HCT116 (cell line): ENCODE data around the gene C3orf22. TPM values are rescaled to one million over a fixed set of nuclear protein-coding genes. Genes with fewer than 3 reads are reported as not detected.

Experiments used
- ATAC-seq: fragments of 200-7000 bp; cut with Tn5 transposase; 2 replicates; pipeline ENCODE4 v1.9.1; 2020; ENCODE audit warnings: mild to moderate bottlenecking, moderate library complexity
- BruUV-seq: library from RNA; stranded (reverse); fragments of 400-500 nt; replicated peaks from 2 replicates; lab custom pipeline; 2021; lab: Mats Ljungman, UMichigan
- CTCF ChIA-PET: fragments of 300-600 bp; sonication (Branson Sonifier 250); formaldehyde crosslinking; loops from one replicate; lab custom pipeline; 2021; ENCODE audit warnings: antibody characterized with exemption; lab: Charles Lee
- POLR2A ChIA-PET: fragments of 300-600, 350-600 bp; sonication (Branson Sonifier 250); formaldehyde crosslinking; loops from one replicate; lab custom pipeline; 2021; ENCODE audit warnings: antibody characterized with exemption; lab: Charles Lee
- RAD21 ChIA-PET, 2 experiments: fragments of 300-600 bp; sonication (Branson Sonifier 250); formaldehyde crosslinking; loops; one replicate each; lab custom pipeline; 2023; ENCODE audit warnings: low total read pairs in 2 of 2; ENCODE audit not compliant: uncharacterized antibody in 2 of 2, unreplicated experiment in 2 of 2, low non-redundant PET in 1 of 2; lab: Charles Lee
- DNase-seq: peaks from one replicate; pipeline ENCODE4 v3.0.0-alpha.2; 2010; ENCODE audit warnings: low read depth, low spot score
- H2AFZ ChIP-seq: fragments of 200-600 bp; shearing (Covaris generic), sonication (generic); 2 replicates; pipeline ENCODE4 v1.6.1; 2017; ENCODE audit warnings: low read depth, mixed run types, mixed read lengths, antibody characterized with exemption, low read length; ENCODE audit not compliant: poor library complexity, severe bottlenecking
- H3K27ac ChIP-seq: 2 replicates; pipeline ENCODE4 v1.5.1; 2012; ENCODE audit warnings: low read depth, low read length
- H3K27me3 ChIP-seq: fragments of 200-600 bp; sonication (generic); 2 replicates; pipeline ENCODE4 v1.6.1; 2016; ENCODE audit warnings: mixed run types, low read length, mixed read lengths; ENCODE audit not compliant: insufficient read depth
- H3K36me3 ChIP-seq, 2 experiments: fragments of 200-500 bp in 1 of 2; fragments of 200-600 bp in 1 of 2; sonication (Bioruptor generic) in 1 of 2; sonication (generic) in 1 of 2; 2 replicates each; pipeline versions ENCODE4 v1.5.1 to v1.6.1; 2014 to 2016; ENCODE audit warnings: low read length in 2 of 2, inconsistent platforms in 1 of 2, mixed read lengths in 1 of 2, mixed run types in 1 of 2; ENCODE audit not compliant: insufficient read depth in 2 of 2, control insufficient read depth in 1 of 2
- H3K4me1 ChIP-seq, 2 experiments: fragments of 200-600 bp in 1 of 2; sonication (generic) in 1 of 2; 2 replicates each; pipeline versions ENCODE4 v1.5.1 to v1.6.1; 2012 to 2017; ENCODE audit warnings: low read length in 2 of 2, inconsistent platforms in 1 of 2, mild to moderate bottlenecking in 1 of 2, mixed read lengths in 1 of 2, mixed run types in 1 of 2, moderate library complexity in 1 of 2; ENCODE audit not compliant: insufficient read depth in 2 of 2, control insufficient read depth in 1 of 2
- H3K4me2 ChIP-seq: fragments of 200-600 bp; sonication (generic); 2 replicates; pipeline ENCODE4 v1.6.1; 2017; ENCODE audit warnings: mixed run types, low read length, mixed read lengths
- H3K4me3 ChIP-seq, 2 experiments: fragments of 200-600 bp in 1 of 2; sonication (generic) in 1 of 2; replicated peaks in 1 of 2; 2 replicates each; pipeline ENCODE4 v1.5.1; 2011 to 2016; ENCODE audit warnings: low read length in 2 of 2, control low read depth in 1 of 2, low read depth in 1 of 2, mild to moderate bottlenecking in 1 of 2, mixed read lengths in 1 of 2, mixed run types in 1 of 2
- H3K79me2 ChIP-seq: fragments of 200-600 bp; sonication (generic); 2 replicates; pipeline ENCODE4 v1.6.1; 2017; ENCODE audit warnings: mild to moderate bottlenecking, mixed run types, low read length, moderate library complexity, mixed read lengths; ENCODE audit not compliant: insufficient read depth
- H3K9ac ChIP-seq: fragments of 200-600 bp; sonication (generic); 2 replicates; pipeline ENCODE4 v1.6.1; 2016; ENCODE audit warnings: low read length, mixed read lengths
- H3K9me2 ChIP-seq: fragments of 200-600 bp; sonication (generic), shearing (Covaris generic); 2 replicates; pipeline ENCODE4 v1.6.1; 2017; ENCODE audit warnings: mixed run types, mild to moderate bottlenecking, moderate library complexity; ENCODE audit not compliant: insufficient read depth
- H3K9me3 ChIP-seq, 2 experiments: fragments of 200-500 bp in 1 of 2; fragments of 200-600 bp in 1 of 2; sonication (Bioruptor generic) in 1 of 2; sonication (generic) in 1 of 2; 2 replicates each; pipeline ENCODE4 v1.6.1; 2014 to 2017; ENCODE audit warnings: low read length in 2 of 2, mixed read lengths in 2 of 2, inconsistent platforms in 1 of 2, low read depth in 1 of 2, mild to moderate bottlenecking in 1 of 2, mixed run types in 1 of 2, moderate library complexity in 1 of 2; ENCODE audit not compliant: control insufficient read depth in 1 of 2, insufficient read depth in 1 of 2
- H4K20me1 ChIP-seq: fragments of 200-600 bp; sonication (generic), shearing (Covaris generic); 2 replicates; pipeline ENCODE4 v1.6.1; 2017; ENCODE audit warnings: mixed run types, mild to moderate bottlenecking, moderate library complexity; ENCODE audit not compliant: insufficient read depth
- CBX3 ChIP-seq: IDR thresholded peaks from 2 replicates; pipeline ENCODE4 v1.6.1; 2012; ENCODE audit warnings: low read depth
- CEBPB ChIP-seq: IDR thresholded peaks from 2 replicates; pipeline ENCODE4 v1.6.1; 2012; ENCODE audit warnings: low read depth
- EGR1 ChIP-seq: IDR thresholded peaks from 2 replicates; pipeline ENCODE4 v1.6.1; 2012; ENCODE audit warnings: low read depth
- ELF1 ChIP-seq: IDR thresholded peaks from 2 replicates; pipeline ENCODE4 v1.6.1; 2012; ENCODE audit warnings: low read depth, borderline replicate concordance
- EZH2 ChIP-seq: fragments of 200-600 bp; sonication (generic); IDR thresholded peaks from 2 replicates; pipeline ENCODE4 v1.6.1; 2017; ENCODE audit warnings: antibody characterized with exemption, mixed run types
- FOSL1 ChIP-seq: IDR thresholded peaks from 2 replicates; pipeline ENCODE4 v1.6.1; 2012; ENCODE audit warnings: low read depth
- JUND ChIP-seq: IDR thresholded peaks from 2 replicates; pipeline ENCODE4 v1.6.1; 2012
- POLR2A ChIP-seq: IDR thresholded peaks from 2 replicates; pipeline ENCODE4 v1.7.0; 2011; ENCODE audit warnings: borderline replicate concordance; ENCODE audit not compliant: insufficient read depth, insufficient read length; ENCODE audit errors: extremely low read depth
- RAD21 ChIP-seq: IDR thresholded peaks from 2 replicates; pipeline ENCODE4 v1.6.1; 2012; ENCODE audit warnings: low read depth, mild to moderate bottlenecking
- SIN3A ChIP-seq: IDR thresholded peaks from 2 replicates; pipeline ENCODE4 v1.6.1; 2012; ENCODE audit warnings: low read depth
- SRF ChIP-seq: IDR thresholded peaks from 2 replicates; pipeline ENCODE4 v1.6.1; 2012; ENCODE audit warnings: low read depth
- ZNF274 ChIP-seq: fragments of 200-500 bp; sonication (Bioruptor generic); IDR thresholded peaks from 2 replicates; pipeline ENCODE4 v1.6.1; 2014; ENCODE audit warnings: mild to moderate bottlenecking, low read depth, low read length, inconsistent platforms
- intact Hi-C: fragments of 100-400 bp; cut with micrococcal nuclease; formaldehyde crosslinking; loops from 2 replicates; pipeline ENCODE4 v1.10.0; 2022
- total RNA-seq: library from RNA; stranded (reverse); gene quantifications from one replicate; pipeline ENCODE4 v1.2.1, GENCODE V29; 2021; ENCODE audit not compliant: unreplicated experiment
- TF ChIP-seq, protein P1 (sequence below): IDR thresholded peaks from 2 replicates; pipeline ENCODE4 v1.6.1; 2012

C3orf22 gene
- total RNA-seq, 1 experiment from 2014 or later, result not detected

DNA sequence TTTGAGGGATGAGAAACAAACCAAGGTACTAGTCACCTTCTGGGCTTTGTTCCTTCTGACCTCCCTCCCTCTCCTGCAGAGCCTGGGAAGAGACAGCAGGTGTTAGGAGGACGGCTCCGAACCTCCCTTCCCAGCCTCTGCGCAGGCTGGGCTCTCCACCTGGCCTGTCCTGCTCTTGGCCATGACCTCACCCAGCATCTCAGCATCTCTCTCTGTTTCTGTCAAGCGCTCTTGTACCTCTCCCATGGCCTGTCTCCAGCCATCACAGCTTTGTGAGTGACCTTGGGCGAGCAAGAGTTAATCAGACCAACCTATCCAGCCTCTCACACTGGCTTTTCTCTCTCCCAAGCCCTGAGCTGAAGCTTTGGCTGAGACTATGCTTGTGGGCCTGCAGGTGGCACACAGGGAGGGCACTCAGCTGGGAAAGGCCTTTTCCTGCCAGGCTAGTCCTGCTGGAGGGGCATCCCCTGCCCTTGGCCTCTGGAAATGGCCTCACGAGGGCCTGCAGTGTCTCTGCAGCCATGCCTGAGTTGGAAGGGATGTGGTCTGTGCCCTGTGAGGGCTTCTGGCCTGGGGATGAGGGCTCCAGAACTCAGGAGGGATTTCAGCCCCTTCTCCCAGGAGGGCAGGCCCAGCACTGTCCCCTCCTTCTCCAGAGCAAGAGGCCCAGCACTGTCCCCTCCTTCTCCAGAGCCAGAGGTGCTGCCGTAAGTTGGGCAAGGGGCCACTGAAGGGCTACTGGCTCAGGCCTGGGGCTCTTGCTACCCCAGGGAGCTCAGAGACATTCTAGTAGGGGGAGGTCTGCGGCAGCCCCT is 32.7 kb downstream of the C3orf22 start:
- Histone ChIP-seq H3K36me3 (no peaks in the 10 kb centered on the region), H3K9me2 (no peaks in the 10 kb centered on the region), H3K79me2 (no peaks in the 10 kb centered on the region), H3K9me3 (no peaks in the 10 kb centered on the region), H3K9ac (no peak overlapping the region), H3K4me2 (no peak overlapping the region), H2AFZ (no peak overlapping the region), H3K27ac (no peak overlapping the region), H4K20me1 (no peaks in the 10 kb centered on the region), H3K4me3 (no peak overlapping the region)
- no peak for ATAC-seq
- intact Hi-C loops, result loop anchor here (10.0 kb wide), 1 partner anchor 139 kb away; no protein-coding TSS in a partner anchor
- RAD21 ChIA-PET, result no interaction called here
- no TSS peak for BruUV-seq
- CTCF ChIA-PET, result no interaction called here
- TF ChIP-seq EGR1 (no peak), CBX3 (no peak), ELF1 (no peak), SIN3A (no peak), POLR2A (no peak), RAD21 (no peak), FOSL1 (no peak), ZNF274 (no peak), SRF (no peak), CEBPB (no peak), EZH2 (no peak), JUND (no peak)
- TF ChIP-seq, protein P1, sequence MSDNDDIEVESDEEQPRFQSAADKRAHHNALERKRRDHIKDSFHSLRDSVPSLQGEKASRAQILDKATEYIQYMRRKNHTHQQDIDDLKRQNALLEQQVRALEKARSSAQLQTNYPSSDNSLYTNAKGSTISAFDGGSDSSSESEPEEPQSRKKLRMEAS, result no peak
- TF ChIP-seq, all 23 proteins: peak for 0
- POLR2A ChIA-PET, result no interaction called here
- DNase-seq, result no peak
- Histone ChIP-seq H3K27me3 (no peaks in the 10 kb centered on the region), H3K4me1 (peaks cover 4 to 13% of the 10 kb centered on the region in 2 experiments; a peak in 2 of 4 replicates)
